DMS53 (cell line): ENCODE data around the gene FASN.

ENCODE experiments used
- DNase-seq: peaks from one replicate; lab custom pipeline; 2025; lab: John Stamatoyannopoulos, UW

FASN gene

DNA sequence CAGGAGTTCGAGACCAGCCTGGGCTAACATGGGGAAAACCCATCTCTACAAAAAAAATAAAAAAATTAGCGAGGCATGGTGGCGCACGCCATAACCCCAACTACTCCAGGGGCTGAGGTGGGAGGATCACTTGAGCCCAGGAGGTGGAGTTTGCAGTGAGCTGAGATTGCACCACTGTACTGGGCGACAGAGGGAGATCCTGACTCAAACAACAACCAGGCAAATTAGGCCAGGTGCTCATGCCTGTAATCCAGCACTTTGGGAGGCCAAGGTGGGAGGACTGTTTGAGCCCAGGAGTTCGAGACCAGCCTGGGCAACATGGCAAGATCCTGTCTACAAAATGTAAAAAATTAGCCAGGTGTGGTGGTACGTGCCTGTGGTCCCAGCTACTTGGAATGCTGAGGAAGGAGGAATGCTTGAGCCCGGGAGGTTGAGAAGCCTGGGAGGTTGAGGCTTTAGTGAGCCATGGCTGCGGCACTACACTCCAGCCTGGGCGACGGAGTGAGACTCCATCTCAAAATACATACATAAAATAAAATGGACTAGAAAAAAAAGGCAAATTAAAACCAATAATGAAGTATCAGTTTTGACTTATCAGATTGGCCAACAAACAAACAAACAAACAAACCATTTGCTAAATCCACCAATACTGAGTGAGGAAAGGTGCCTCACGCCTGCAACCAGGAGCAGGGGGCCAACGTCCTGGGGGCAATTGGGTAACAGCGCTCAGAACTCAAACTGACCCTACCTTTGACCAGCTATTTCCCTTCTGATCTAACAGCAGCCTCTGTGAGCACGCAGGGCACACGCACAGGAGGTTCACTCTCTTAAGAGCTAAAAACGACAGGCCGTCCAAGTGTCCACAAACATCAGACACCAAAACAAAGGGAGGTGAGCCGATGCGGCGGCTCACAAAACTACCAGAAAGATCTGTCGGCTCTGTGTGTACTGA is 19.4 kb upstream of the FASN start:
- DNase-seq: no peak

- no peak for DNase-seq
These were observed 18.2 kb upstream of the FASN start for GRCh38 chr17:82116246-82116645.

DNA sequence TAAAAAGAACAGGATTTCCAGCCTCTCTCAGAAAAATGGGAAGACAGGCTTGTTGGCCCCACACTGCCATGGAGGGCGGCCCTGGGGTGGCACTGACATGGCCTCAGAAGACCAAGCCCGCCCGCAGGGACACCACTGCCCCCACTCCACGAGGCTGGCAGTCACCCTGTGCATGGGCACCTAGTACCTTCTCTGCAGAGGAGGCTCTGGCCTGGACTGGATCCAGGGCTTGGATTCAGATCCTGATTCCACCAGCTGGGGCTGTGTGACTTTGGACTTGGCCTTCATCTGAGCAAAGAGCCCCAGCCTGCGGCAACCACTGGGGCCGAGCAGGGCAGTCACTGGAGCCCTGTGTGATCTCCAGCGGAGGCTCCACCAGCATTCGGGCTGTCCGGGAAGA is 16.8 kb upstream of the FASN start:
- DNase-seq: no peak

DNA sequence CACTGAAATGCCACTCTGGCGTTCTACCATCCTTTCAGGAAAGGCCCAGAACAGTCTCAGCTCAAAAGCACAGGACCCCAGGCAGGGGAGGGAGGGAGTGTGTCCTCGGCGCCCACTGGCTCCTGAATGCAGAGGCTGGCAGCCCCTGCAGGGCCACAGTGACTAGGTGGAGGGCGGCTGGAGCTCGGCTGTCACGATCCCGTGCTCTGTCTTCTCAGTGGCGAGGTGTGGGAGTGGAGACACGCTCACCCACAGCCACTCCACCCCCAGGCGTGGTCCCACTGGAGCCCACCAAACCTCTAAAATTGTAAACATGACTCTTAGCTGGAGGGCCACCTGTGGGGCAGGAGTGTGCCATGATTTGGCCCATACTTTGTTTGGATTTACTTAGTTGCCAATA is 16.4 kb upstream of the FASN start:
- DNase-seq: no peak

GRCh38 chr17:82113941-82114340 is 15.9 kb upstream of the FASN start:
- DNase-seq: no peak

GRCh38 chr17:82113422-82113821 is 15.4 kb upstream of the FASN start:
- DNase-seq: no peak

GRCh38 chr17:82112914-82113311 is 14.9 kb upstream of the FASN start:
- DNase-seq: no peak

- DNase-seq: no peak
These were observed 14.3 kb upstream of the FASN start for GRCh38 chr17:82112181-82112913.

DNA sequence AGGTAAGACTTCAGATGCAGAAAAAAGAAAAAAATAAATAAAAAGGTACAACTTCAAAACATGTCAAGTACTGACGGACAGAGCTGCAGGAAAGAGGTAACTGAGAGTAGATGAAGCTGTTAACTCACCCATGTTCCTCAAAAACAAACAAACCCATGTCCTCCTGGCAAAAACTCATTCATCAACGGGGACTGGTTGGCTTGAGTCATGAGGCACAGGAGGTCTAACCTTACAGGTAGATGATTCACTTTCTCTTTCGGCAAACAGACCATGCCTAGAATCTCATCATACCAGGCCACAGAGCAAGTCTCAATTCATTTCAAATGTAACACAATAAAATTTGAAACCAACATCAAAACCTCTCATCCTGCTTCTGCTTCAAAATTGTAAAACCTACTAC is 12.3 kb upstream of the FASN start:
- peak; percentile 86 for DNase-seq

- no peak for DNase-seq
These were observed 11.0 kb upstream of the FASN start for GRCh38 chr17:82108961-82109475.

DNA sequence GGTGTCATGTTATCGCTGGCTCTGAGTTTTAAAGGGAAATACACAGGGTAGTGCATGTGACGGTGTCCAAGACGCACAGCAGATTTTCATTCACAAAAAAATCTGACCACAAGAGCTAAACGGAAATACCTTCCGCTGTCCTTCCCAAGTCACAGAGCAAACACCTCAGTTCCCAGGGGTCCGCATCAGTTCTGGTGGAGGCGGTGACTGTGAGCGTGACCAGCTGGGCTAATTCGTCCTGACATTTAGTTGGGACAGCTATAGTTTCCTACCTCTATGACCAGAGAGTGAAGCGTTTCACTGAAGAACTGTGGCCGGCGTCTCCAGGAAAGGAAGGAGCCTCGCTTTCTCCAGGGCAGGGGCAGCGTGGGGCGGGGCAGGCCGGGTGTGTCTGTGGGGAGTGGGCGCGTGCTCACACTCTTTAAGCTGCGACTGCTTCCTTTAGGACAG is 10.5 kb upstream of the FASN start:
- DNase-seq: no peak

DNA sequence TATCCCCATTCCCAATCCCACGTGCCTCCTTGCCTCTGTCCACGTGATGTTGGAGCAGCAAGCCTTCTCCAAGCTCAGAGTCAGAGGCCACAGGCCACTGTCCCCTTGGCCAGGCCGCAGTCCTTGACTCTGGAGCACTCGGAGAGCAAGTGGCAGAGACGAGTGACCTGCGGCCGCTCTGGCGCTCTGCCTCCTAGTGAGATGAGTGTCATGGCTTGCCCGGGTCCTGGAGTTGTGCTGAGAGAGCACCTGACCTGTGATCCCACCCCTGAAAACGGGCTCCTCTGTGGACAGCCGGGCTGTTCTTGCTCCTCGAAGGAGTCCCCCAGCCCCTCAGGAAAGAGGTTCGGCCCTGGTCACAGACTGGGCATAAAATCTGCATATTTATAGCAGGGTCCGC is 10.0 kb upstream of the FASN start:
- no peak for DNase-seq

- peak; percentile 69 for DNase-seq
These were observed 9.4 kb upstream of the FASN start for GRCh38 chr17:82107341-82107860.

DNA sequence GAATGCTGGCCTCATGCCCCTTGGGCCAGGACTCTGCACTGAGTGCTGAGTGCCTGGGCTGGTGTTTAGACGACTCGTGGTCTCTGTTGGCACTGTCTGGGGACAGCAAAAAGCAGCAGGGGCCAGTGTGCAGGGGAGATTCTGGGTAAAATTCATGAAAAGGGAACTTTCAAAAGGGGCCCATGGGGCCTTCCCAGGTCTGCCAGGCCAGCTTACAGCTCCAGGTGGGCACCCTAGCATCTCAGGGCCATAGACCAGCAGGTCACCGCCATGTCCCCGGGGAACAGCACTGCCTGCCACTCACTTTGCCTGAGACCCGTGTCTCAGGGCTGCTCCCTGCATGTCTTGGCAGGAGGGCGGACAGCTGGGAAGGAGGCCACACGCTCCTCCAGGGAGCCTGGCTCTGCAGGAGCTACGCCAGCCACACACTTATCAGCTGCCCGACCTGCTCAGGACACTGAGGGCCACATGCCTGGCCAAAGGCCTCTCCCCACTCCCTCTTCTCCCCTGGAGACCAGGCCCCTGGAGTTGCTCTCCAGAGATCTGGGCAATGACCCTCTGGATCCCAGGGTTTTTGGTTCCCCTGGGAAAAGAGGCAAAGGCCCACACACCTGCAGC is 8.8 kb upstream of the FASN start:
- no peak for DNase-seq

- peak; percentile 96 for DNase-seq
These were observed 8.0 kb upstream of the FASN start for GRCh38 chr17:82105882-82106687.

DNA sequence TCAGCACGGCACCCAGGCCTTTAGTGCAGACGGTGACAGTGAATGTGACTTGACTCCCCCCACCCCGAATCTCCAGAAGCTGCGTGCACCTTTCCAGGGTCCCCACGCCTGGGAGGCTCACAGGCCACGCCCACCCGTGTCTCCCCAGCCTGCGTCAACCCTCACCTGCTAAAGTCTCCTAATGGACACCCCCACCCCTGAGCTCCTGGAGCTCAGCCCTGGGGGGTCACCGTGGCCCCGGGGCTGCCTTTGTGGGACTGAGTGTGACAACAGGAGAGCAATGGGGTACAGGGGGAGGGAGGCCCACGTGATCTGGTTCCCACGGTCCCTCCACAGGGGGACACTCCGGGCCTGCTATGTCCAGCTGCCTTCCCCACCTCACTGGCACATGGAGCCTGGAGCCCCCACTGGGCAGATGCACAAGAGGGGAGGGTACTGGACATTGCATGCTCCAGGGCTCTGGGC is 7.4 kb upstream of the FASN start:
- no peak for DNase-seq

- no peak for DNase-seq
These were observed 6.9 kb upstream of the FASN start for GRCh38 chr17:82104797-82105416.

DNA sequence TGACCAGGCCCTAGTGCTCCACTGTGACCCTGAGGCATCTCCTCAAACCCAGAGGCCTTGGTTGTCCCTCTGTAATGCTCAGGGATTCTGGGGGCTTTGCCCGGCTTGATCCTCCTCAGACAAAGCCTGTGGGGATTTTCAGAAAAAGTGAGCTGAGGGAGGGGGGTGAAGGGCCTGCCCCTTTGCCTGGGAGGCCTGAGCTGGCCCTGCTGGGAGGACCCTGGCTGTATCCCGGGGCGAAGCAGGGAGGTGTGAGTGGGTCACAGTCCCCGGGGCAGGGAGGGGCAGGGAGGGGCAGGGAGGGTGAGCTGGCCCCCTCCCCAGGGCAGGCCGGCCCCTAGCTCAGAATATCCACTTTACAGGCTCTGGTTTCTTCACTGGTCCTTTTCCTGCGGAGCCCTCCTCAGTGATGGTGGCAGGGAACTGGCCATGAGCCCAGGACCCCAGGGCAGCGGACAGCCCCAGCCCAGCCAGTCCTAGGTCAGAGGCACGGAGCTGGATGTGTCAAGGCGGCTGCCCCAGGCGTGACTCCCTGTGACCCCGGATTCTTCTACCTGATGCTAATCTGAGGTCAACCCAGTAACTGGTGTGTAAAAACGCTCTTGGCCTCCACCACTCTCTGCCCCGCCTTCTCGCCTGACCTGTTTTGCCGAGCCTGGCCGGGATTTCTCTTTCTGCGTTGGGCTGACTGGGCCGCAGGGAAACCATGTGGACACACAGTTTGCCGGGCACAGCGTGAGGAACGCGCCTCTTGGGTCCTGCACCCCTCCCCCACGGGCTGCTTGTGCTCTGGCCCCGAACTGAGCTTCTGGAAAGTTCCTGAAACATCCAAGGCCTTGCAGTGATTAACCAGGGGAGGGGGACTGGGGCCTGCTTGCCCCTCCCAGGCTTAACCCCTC is 5.8 kb upstream of the FASN start:
- peak; percentile 56 for DNase-seq

- DNase-seq: no peak
These were observed 4.0 kb upstream of the FASN start for GRCh38 chr17:82101767-82102679.
